Loucy (cell line): ENCODE measurements around the gene STK40.

Experiments used
- H2AFZ ChIP-seq: fragments of 200-600 bp; sonication (generic); 2 replicates; pipeline ENCODE4 v1.6.0; 2016; ENCODE audit warnings: antibody characterized with exemption, mild to moderate bottlenecking, low read length, moderate library complexity
- H3F3A ChIP-seq: fragments of 200-600 bp; 2 replicates; pipeline ENCODE4 v1.6.0; 2016; ENCODE audit warnings: antibody characterized with exemption, low read depth, mild to moderate bottlenecking
- H3K27me3 ChIP-seq: fragments of 200-600 bp; sonication (generic); 2 replicates; pipeline ENCODE4 v1.6.1; 2014; ENCODE audit warnings: low read length, mild to moderate bottlenecking; ENCODE audit not compliant: insufficient read depth, poor library complexity, severe bottlenecking
- H3K36me3 ChIP-seq: fragments of 200-600 bp; sonication (generic); 2 replicates; pipeline ENCODE4 v1.6.1; 2016; ENCODE audit warnings: low read length; ENCODE audit not compliant: insufficient read depth
- H3K4me1 ChIP-seq: fragments of 200-600 bp; sonication (generic); 2 replicates; pipeline ENCODE4 v1.5.1; 2014; ENCODE audit warnings: low read length, mild to moderate bottlenecking; ENCODE audit not compliant: insufficient read depth, poor library complexity, severe bottlenecking
- H3K4me2 ChIP-seq: fragments of 200-600 bp; sonication (generic); 2 replicates; pipeline ENCODE4 v1.6.0; 2014; ENCODE audit warnings: antibody characterized with exemption, low read length, low read depth, mild to moderate bottlenecking; ENCODE audit not compliant: poor library complexity, severe bottlenecking
- H3K4me3 ChIP-seq: fragments of 200-600 bp; sonication (generic); 2 replicates; pipeline ENCODE4 v1.5.1; 2014; ENCODE audit warnings: low read length, mild to moderate bottlenecking, mixed read lengths; ENCODE audit not compliant: poor library complexity, severe bottlenecking
- H3K79me2 ChIP-seq: fragments of 200-600 bp; sonication (generic); 2 replicates; pipeline ENCODE4 v1.6.1; 2014; ENCODE audit warnings: low read length; ENCODE audit not compliant: insufficient read depth
- H3K9ac ChIP-seq: fragments of 200-600 bp; sonication (generic); 2 replicates; pipeline ENCODE4 v1.6.0; 2014; ENCODE audit warnings: mild to moderate bottlenecking, low read depth, low read length, moderate library complexity; ENCODE audit not compliant: poor library complexity, severe bottlenecking
- H3K9me2 ChIP-seq: fragments of 200-600 bp; sonication (generic); replicated peaks from 2 replicates; pipeline ENCODE4 v1.6.1; 2016; ENCODE audit warnings: low read depth, low read length, mixed read lengths
- H3K9me3 ChIP-seq: fragments of 200-600 bp; sonication (generic); 2 replicates; pipeline ENCODE4 v1.6.1; 2014; ENCODE audit warnings: mild to moderate bottlenecking, antibody characterized with exemption, low read length, low read depth; ENCODE audit not compliant: insufficient read depth
- H4K20me1 ChIP-seq: fragments of 200-600 bp; sonication (generic); 2 replicates; pipeline ENCODE4 v1.6.0; 2014; ENCODE audit warnings: antibody characterized with exemption, low read length, mild to moderate bottlenecking; ENCODE audit not compliant: insufficient read depth, poor library complexity, severe bottlenecking
- EZH2phosphoT487 ChIP-seq: fragments of 200-600 bp; IDR thresholded peaks from 2 replicates; pipeline ENCODE4 v1.6.1; 2018; ENCODE audit warnings: antibody characterized with exemption, mild to moderate bottlenecking, moderate library complexity, borderline replicate concordance
- TF ChIP-seq, protein P1 (sequence below): fragments of 200-600 bp; sonication (generic); conservative IDR thresholded peaks from 2 replicates; pipeline ENCODE4 v1.5.1; 2014; ENCODE audit warnings: mild to moderate bottlenecking, antibody characterized with exemption, low read length

The STK40 gene

DNA sequence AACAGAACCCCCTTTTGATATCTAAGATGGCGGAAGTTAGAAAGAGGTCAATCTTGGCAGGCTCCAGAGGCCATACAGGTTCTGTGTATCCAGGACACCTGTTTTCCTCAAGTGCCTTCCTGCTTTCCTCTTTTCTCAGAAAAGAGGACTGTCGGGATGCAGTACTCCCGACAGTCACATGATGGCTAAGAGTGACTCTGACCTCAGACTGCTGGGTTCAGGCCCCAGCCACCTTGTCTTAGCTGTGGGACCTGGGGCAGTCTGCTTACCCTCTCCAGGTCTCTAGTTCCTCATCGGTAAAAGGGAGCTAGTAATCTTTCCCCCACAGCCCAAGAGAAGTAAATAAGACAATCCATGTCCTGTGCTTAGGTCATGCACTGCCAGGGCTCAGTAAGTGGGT, 29.9 kb downstream of the STK40 start:
- H3K4me2 ChIP-seq = no peak overlapping the region
- no peak overlapping the region for H3K9ac ChIP-seq
- H3F3A ChIP-seq = no peaks in the 10 kb centered on the region
- H3K27me3 ChIP-seq = no peaks in the 10 kb centered on the region
- peaks cover 40% of the 10 kb centered on the region; the same call in 1 of the 2 replicates for H3K36me3 ChIP-seq
- H3K4me3 ChIP-seq = no peak overlapping the region
- TF ChIP-seq, protein P1, sequence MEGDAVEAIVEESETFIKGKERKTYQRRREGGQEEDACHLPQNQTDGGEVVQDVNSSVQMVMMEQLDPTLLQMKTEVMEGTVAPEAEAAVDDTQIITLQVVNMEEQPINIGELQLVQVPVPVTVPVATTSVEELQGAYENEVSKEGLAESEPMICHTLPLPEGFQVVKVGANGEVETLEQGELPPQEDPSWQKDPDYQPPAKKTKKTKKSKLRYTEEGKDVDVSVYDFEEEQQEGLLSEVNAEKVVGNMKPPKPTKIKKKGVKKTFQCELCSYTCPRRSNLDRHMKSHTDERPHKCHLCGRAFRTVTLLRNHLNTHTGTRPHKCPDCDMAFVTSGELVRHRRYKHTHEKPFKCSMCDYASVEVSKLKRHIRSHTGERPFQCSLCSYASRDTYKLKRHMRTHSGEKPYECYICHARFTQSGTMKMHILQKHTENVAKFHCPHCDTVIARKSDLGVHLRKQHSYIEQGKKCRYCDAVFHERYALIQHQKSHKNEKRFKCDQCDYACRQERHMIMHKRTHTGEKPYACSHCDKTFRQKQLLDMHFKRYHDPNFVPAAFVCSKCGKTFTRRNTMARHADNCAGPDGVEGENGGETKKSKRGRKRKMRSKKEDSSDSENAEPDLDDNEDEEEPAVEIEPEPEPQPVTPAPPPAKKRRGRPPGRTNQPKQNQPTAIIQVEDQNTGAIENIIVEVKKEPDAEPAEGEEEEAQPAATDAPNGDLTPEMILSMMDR = no peak
- no peak for TF ChIP-seq EZH2phosphoT487
- no peaks in the 10 kb centered on the region for H3K79me2 ChIP-seq
- H3K9me3 ChIP-seq = no peaks in the 10 kb centered on the region
- no peaks in the 10 kb centered on the region for H4K20me1 ChIP-seq
- H3K4me1 ChIP-seq = peaks cover 9% of the 10 kb centered on the region
- no peaks in the 10 kb centered on the region for H3K9me2 ChIP-seq
- H2AFZ ChIP-seq = no peak overlapping the region

DNA sequence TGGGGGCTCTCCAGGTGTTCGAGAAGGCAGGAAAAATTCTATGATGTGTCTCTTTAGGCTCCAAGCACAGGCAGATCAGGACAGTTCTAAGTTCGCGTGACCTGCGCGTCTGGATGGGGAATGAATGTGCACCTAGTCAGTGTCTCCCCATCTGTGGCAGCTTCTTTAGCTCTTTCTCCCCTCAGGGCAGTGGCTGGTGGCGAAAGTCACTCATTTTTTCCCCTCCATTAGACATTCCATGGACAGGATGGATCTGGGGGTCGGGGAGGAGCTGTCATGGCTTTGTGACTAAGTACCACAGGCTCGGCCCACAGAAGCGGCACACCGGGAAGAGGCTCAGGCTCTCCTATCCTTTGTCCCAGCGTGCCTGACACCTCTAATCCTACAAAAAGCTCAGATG, 31.2 kb downstream of the STK40 start:
- Histone ChIP-seq H3K9me2 (no peaks in the 10 kb centered on the region), H3K9ac (no peak overlapping the region), H3K36me3 (peaks cover 39% of the 10 kb centered on the region; the same call in 1 of the 2 replicates), H3K4me2 (no peak overlapping the region), H3K79me2 (no peaks in the 10 kb centered on the region), H3K4me3 (no peak overlapping the region), H3K27me3 (no peaks in the 10 kb centered on the region), H3K4me1 (peaks cover 9% of the 10 kb centered on the region), H3K9me3 (no peaks in the 10 kb centered on the region), H4K20me1 (no peaks in the 10 kb centered on the region), H2AFZ (no peak overlapping the region), H3F3A (no peaks in the 10 kb centered on the region)
- no peak for TF ChIP-seq EZH2phosphoT487

DNA sequence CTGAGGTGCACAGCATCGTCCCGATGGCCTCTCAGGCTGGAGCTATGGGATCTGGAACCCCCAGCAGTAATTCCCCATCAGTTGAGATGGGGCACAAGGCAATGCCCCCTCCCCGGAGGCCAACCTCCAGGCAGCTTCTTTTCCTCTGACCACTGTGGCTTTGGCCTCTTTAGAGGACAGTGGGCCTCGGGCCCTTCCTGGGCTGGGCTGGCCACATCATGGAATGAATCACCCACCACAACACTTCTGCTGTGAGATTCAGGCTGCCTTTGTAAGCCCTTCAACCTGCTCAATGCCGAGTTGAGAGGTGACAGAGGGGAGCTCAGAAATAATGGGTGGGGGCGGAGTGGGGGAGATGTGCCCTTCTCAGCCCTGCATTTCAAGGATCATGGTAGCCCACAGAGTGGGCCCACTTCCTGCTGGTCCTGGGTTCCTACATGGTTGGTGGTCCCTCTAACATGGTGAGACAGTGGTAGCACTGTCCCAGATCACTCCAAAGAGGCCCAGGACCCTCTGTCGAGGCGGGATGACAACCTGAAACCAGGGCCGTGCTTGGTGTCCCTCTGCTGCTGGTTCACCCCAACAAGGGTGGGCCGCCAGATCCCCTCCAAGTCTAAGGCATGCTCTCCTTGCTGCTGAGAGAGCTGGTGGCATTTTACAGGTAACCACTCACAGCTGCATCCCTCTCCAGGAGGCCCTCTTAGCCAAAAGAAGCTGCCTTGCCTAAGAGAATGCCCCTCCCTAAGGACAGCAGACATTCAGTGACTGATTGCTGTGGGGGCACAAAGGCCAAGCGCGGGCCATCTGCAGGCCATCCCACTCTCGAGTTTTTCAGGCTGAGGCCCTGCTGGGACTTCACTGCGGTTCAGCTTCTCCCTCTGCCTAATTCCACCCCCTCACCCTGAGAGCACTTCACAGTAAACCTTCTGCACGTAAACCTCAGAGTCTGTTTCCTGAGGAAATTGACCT, 32.5 kb downstream of the STK40 start:
- no peak overlapping the region for H2AFZ ChIP-seq

More for the DNA sequence above, 32.5 kb downstream of the STK40 start:
- Histone ChIP-seq H3K27me3 (no peaks in the 10 kb centered on the region), H4K20me1 (no peaks in the 10 kb centered on the region), H3K4me2 (peak overlapping the region; percentile 10), H3K4me3 (no peak overlapping the region), H3K79me2 (no peaks in the 10 kb centered on the region), H3K9me2 (no peaks in the 10 kb centered on the region), H3F3A (no peaks in the 10 kb centered on the region), H3K9me3 (no peaks in the 10 kb centered on the region), H3K9ac (no peak overlapping the region), H3K36me3 (peaks cover 43% of the 10 kb centered on the region; the same call in 1 of the 2 replicates), H3K4me1 (peaks cover 9% of the 10 kb centered on the region)
- TF ChIP-seq, protein P1 = no peak
- no peak for TF ChIP-seq EZH2phosphoT487
